ENCODE measurements around the gene PHOX2A.
"Not testable (repeated sequence)": the region's sequence is repeated elsewhere in the genome, so short reads cannot be mapped to it uniquely, and the experiment has no call there.

PHOX2A gene

GRCh38 chr11:72223615-72224563 lies 20.1 kb downstream of the PHOX2A start:
- in situ Hi-C loops (cut with HindIII; ENCODE audit: low sequenced_read_pairs) = no loop called here

- in situ Hi-C loops (cut with HindIII; ENCODE audit: low sequenced_read_pairs) = no loop called here
Measured at GRCh38 chr11:72222907-72223614, 20.9 kb downstream of the PHOX2A start.

- in situ Hi-C loops (cut with HindIII; ENCODE audit: low sequenced_read_pairs) = no loop called here
Measured at GRCh38 chr11:72222106-72222891, 21.7 kb downstream of the PHOX2A start.

DNA sequence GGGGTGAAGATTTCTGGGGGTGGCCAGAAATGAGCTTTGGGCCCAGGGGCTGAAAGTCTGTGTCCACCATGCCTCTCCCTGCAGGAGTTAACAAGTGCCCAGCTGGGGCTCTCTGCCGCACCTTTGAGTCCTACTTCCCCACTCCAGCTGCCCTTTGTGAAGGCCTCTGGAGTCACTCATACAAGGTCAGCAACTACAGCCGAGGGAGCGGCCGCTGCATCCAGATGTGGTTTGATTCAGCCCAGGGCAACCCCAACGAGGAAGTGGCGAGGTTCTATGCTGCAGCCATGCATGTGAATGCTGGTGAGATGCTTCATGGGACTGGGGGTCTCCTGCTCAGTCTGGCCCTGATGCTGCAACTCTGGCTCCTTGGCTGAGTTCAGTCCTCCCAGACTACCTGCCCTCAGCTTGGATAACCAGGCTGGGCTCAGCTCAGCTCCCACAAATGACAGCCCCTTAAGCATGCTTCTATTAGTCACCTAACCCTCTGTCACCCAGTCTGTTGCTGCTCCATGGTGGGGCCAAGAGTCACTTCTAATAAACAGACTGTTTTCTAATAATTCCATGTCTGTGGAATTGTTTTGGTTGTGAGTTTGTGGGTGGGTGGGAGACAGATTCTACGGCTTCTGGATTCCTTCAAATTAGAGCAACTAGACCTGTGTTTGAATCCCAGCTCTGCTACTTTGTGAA lies 22.4 kb downstream of the PHOX2A start:
- in situ Hi-C loops (cut with HindIII; ENCODE audit: low sequenced_read_pairs) = no loop called here

- in situ Hi-C loops (cut with HindIII; ENCODE audit: low sequenced_read_pairs) = no loop called here
Measured at GRCh38 chr11:72220696-72221363, 23.1 kb downstream of the PHOX2A start.

GRCh38 chr11:72218251-72218745 lies 25.7 kb downstream of the PHOX2A start:
- in situ Hi-C loops (cut with HindIII; ENCODE audit: low sequenced_read_pairs) = no loop called here

GRCh38 chr11:72217841-72218240 lies 26.1 kb downstream of the PHOX2A start:
- in situ Hi-C loops (cut with HindIII; ENCODE audit: low sequenced_read_pairs) = no loop called here

DNA sequence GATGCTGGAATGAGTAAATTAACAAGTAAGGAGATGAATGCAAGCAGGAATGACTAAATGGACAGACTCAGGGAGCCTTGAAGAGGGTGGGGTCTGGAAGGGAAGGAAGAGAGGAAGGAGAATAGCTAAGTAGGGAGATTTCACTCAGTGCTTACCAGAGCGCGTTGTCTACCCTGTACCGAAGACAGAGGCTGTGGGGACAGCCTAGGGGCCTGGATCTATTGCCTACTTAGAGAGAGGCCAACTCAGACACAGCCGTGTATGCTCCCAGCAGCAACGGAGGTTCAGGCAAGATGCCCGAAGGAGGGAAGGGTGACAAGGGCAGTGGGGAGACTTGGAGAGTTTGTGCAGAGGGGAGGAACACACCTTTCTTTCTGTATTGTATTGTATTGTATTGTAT lies 27.3 kb downstream of the PHOX2A start, which contains the start of gene FOLR2:
FOLR2 (plus strand) TSS at position 157 of the 400 bp plus-strand sequence. CDS start 1,791 bp downstream, outside the sequence.
- in situ Hi-C loops (cut with HindIII; ENCODE audit: low sequenced_read_pairs) = no loop called here

GRCh38 chr11:72209101-72209500 lies 34.9 kb downstream of the PHOX2A start:
- in situ Hi-C loops (cut with HindIII; ENCODE audit: low sequenced_read_pairs) = no loop called here

DNA sequence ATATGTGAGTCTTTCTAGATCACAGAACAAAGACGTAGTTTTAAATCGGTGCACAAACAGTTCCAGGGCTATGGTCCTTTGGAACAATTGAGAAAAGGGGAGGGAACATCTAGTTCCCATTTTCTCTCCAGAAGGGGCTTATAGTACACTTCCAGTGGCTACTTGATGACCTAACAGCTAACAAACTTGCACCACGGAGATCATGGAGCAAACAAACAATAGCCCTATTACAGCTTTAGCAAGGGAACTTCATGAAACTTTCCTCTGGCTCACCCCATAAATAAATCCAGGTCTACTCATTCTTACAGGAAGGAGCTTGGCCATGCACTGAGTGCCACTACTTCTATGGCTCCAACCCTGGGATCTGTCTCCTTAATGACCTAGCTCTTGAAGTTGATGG lies 35.7 kb downstream of the PHOX2A start:
- in situ Hi-C loops (cut with HindIII; ENCODE audit: low sequenced_read_pairs) = no loop called here

GRCh38 chr11:72206794-72207193 lies 37.2 kb downstream of the PHOX2A start:
- in situ Hi-C loops (cut with HindIII; ENCODE audit: low sequenced_read_pairs) = not testable (repeated sequence)

GRCh38 chr11:72204886-72205285 lies 39.1 kb downstream of the PHOX2A start:
- in situ Hi-C loops (cut with HindIII; ENCODE audit: low sequenced_read_pairs) = no loop called here

DNA sequence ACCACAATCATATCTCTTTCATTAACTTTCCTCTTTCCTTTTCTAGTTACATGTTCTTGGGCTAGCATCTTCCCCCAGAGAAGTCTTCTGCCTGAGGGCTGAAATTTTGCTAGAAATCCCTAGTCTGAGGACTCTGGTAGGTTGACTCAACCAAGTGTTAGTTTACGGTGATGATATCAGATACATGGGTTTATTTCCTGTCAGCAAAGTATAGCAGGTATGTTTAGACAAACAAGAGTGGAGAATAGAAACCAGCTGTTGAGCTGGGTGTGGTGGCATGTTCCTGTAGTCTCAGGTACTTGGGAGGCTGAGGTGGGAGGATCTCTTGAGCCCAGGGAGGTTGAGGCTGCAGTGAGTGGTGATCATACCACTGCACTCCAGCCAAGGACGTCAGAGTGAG lies 40.8 kb downstream of the PHOX2A start:
- in situ Hi-C loops (cut with HindIII; ENCODE audit: low sequenced_read_pairs) = no loop called here

DNA sequence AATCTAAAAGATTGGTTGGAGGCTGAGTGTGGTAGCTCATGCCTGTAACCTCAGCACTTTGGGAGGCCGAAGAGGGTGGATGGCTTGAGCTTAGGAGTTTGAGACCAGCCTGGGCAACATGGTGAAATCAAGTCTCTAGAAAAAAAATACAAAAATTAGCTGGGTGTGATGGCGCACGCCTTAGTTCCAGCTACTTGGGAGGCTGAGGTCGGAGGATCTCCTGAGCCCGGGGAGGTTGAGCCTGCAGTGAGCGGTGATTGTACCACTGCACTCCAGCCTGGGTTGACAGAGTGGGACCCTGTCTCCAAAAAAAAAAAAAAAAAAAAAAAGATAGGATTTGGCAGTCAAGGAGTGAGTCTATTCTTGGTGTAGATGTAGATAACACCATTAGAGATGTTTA lies 41.4 kb downstream of the PHOX2A start:
- in situ Hi-C loops (cut with HindIII; ENCODE audit: low sequenced_read_pairs) = no loop called here

- in situ Hi-C loops (cut with HindIII; ENCODE audit: low sequenced_read_pairs) = not testable (repeated sequence)
Measured at GRCh38 chr11:72201445-72201844, 42.5 kb downstream of the PHOX2A start.

- in situ Hi-C loops (cut with HindIII; ENCODE audit: low sequenced_read_pairs) = loop anchor here (10.0 kb wide), 1 partner anchor 69 kb away; no protein-coding TSS in a partner anchor
Measured at GRCh38 chr11:72195518-72196270, 48.3 kb downstream of the PHOX2A start.

GRCh38 chr11:72191961-72192381 lies 52.0 kb downstream of the PHOX2A start, which contains the start of gene FOLR1:
TSS of gene FOLR1 (plus strand) at chr11:72192140. CDS start at chr11:72192174, 34 bp downstream.
- in situ Hi-C loops (cut with HindIII; ENCODE audit: low sequenced_read_pairs) = loop anchor here (5.0 to 10.0 kb wide), 2 partner anchors 73 to 75 kb away; no protein-coding TSS in a partner anchor

GRCh38 chr11:72190631-72191071 lies 53.3 kb downstream of the PHOX2A start:
- in situ Hi-C loops (cut with HindIII; ENCODE audit: low sequenced_read_pairs) = loop anchor here (5.0 to 10.0 kb wide), 2 partner anchors 73 to 74 kb away; no protein-coding TSS in a partner anchor

Data from endothelial cell of hepatic sinusoid (primary cell).